ENCODE measurements around the gene C5orf63. TPM values are rescaled to one million over a fixed set of nuclear protein-coding genes. Genes with fewer than 3 reads are reported as not detected.

C5orf63 gene
- total RNA-seq, 1 donor from 2014 or later = 5.6 TPM

- Mint-ChIP-seq H3K4me1 (peaks cover 8% of the 10 kb centered on the region), H3K27me3 (peaks cover 6% of the 10 kb centered on the region), H3K9me3 (no peaks in the 10 kb centered on the region), H3K4me3 (no peak overlapping the region), H3K36me3 (ENCODE audit: low read depth) (no peaks in the 10 kb centered on the region), H3K27ac (no peak overlapping the region)
- no peak for DNase-seq
- intact Hi-C loops (cut with micrococcal nuclease) = no loop called here
These were observed 13.3 kb upstream of the C5orf63 start for GRCh38 chr5:127086589-127086988.

GRCh38 chr5:127085796-127086195, 12.5 kb upstream of the C5orf63 start:
- Mint-ChIP-seq H3K36me3 (ENCODE audit: low read depth) (no peaks in the 10 kb centered on the region), H3K27me3 (peaks cover 9% of the 10 kb centered on the region), H3K27ac (no peak overlapping the region), H3K4me1 (peaks cover 8% of the 10 kb centered on the region), H3K4me3 (no peak overlapping the region), H3K9me3 (no peaks in the 10 kb centered on the region)
- intact Hi-C loops (cut with micrococcal nuclease) = no loop called here
- DNase-seq = no peak

- peaks cover 11% of the 10 kb centered on the region for H3K27me3 Mint-ChIP-seq
- H3K36me3 Mint-ChIP-seq (ENCODE audit: low read depth) = no peaks in the 10 kb centered on the region
- intact Hi-C loops (cut with micrococcal nuclease) = no loop called here
- no peaks in the 10 kb centered on the region for H3K9me3 Mint-ChIP-seq
- H3K4me3 Mint-ChIP-seq = no peak overlapping the region
- peaks cover 8% of the 10 kb centered on the region for H3K4me1 Mint-ChIP-seq
- no peak for DNase-seq
- no peak overlapping the region for H3K27ac Mint-ChIP-seq
These were observed 12.1 kb upstream of the C5orf63 start for GRCh38 chr5:127085371-127085770.

- Mint-ChIP-seq H3K27me3 (peaks cover 14% of the 10 kb centered on the region), H3K27ac (no peak overlapping the region), H3K4me3 (no peak overlapping the region), H3K9me3 (no peaks in the 10 kb centered on the region), H3K36me3 (ENCODE audit: low read depth) (no peaks in the 10 kb centered on the region), H3K4me1 (peaks cover 8% of the 10 kb centered on the region)
- intact Hi-C loops (cut with micrococcal nuclease) = no loop called here
- DNase-seq = peak; percentile 40
These were observed 11.4 kb upstream of the C5orf63 start for GRCh38 chr5:127084656-127085055.

- no peaks in the 10 kb centered on the region for H3K9me3 Mint-ChIP-seq
- intact Hi-C loops (cut with micrococcal nuclease) = no loop called here
- H3K27ac Mint-ChIP-seq = no peak overlapping the region
- peaks cover 3% of the 10 kb centered on the region for H3K4me1 Mint-ChIP-seq
- no peak overlapping the region for H3K4me3 Mint-ChIP-seq
- H3K36me3 Mint-ChIP-seq (ENCODE audit: low read depth) = no peaks in the 10 kb centered on the region
- DNase-seq = no peak
- H3K27me3 Mint-ChIP-seq = peaks cover 14% of the 10 kb centered on the region
These were observed 10.4 kb upstream of the C5orf63 start for GRCh38 chr5:127083711-127084110.

GRCh38 chr5:127079994-127080491, 6.7 kb upstream of the C5orf63 start:
- Mint-ChIP-seq H3K27ac (no peak overlapping the region), H3K4me3 (no peak overlapping the region), H3K36me3 (ENCODE audit: low read depth) (no peaks in the 10 kb centered on the region), H3K9me3 (no peaks in the 10 kb centered on the region), H3K4me1 (peaks cover 4% of the 10 kb centered on the region), H3K27me3 (peaks cover 11% of the 10 kb centered on the region)
- no peak for DNase-seq
- intact Hi-C loops (cut with micrococcal nuclease) = loop anchor here (10.0 kb wide), 2 partner anchors 225 to 435 kb away; partner anchors contain the start of gene PRRC1

- Mint-ChIP-seq H3K4me3 (no peak overlapping the region), H3K27me3 (peaks cover 11% of the 10 kb centered on the region), H3K9me3 (no peaks in the 10 kb centered on the region), H3K27ac (no peak overlapping the region), H3K36me3 (ENCODE audit: low read depth) (peaks cover 2% of the 10 kb centered on the region), H3K4me1 (peaks cover 14% of the 10 kb centered on the region)
- intact Hi-C loops (cut with micrococcal nuclease) = loop anchor here (10.0 kb wide), 2 partner anchors 223 to 437 kb away; partner anchors contain the start of gene PRRC1
- DNase-seq = no peak
These were observed 4.1 kb upstream of the C5orf63 start for GRCh38 chr5:127077366-127077765.

GRCh38 chr5:127076315-127077129, 3.2 kb upstream of the C5orf63 start:
- H3K27ac Mint-ChIP-seq = no peak overlapping the region
- intact Hi-C loops (cut with micrococcal nuclease) = loop anchor here (10.0 kb wide), 2 partner anchors 222 to 438 kb away; partner anchors contain the start of gene PRRC1
- H3K9me3 Mint-ChIP-seq = no peaks in the 10 kb centered on the region
- H3K36me3 Mint-ChIP-seq (ENCODE audit: low read depth) = peaks cover 2% of the 10 kb centered on the region
- H3K4me3 Mint-ChIP-seq = no peak overlapping the region
- peaks cover 8% of the 10 kb centered on the region for H3K27me3 Mint-ChIP-seq
- peaks cover 16% of the 10 kb centered on the region for H3K4me1 Mint-ChIP-seq
- no peak for DNase-seq

GRCh38 chr5:127074466-127074865, 1.2 kb upstream of the C5orf63 start:
- Mint-ChIP-seq H3K27ac (no peak overlapping the region), H3K9me3 (no peaks in the 10 kb centered on the region), H3K4me3 (no peak overlapping the region), H3K27me3 (no peaks in the 10 kb centered on the region), H3K4me1 (peaks cover 18% of the 10 kb centered on the region), H3K36me3 (ENCODE audit: low read depth) (peaks cover 8% of the 10 kb centered on the region)
- DNase-seq = no peak
- intact Hi-C loops (cut with micrococcal nuclease) = loop anchor here (10.0 kb wide), 2 partner anchors 220 to 440 kb away; partner anchors contain the start of gene PRRC1

GRCh38 chr5:127070243-127070642, 3.1 kb downstream of the C5orf63 start:
- Mint-ChIP-seq H3K4me3 (no peak overlapping the region), H3K36me3 (ENCODE audit: low read depth) (peaks cover 12% of the 10 kb centered on the region), H3K27me3 (no peaks in the 10 kb centered on the region), H3K9me3 (no peaks in the 10 kb centered on the region), H3K27ac (no peak overlapping the region), H3K4me1 (peaks cover 14% of the 10 kb centered on the region)
- no peak for DNase-seq
- intact Hi-C loops (cut with micrococcal nuclease) = loop anchor here (10.0 kb wide), 2 partner anchors 215 to 445 kb away; partner anchors contain the start of gene PRRC1

- peaks cover 14% of the 10 kb centered on the region for H3K4me1 Mint-ChIP-seq
- H3K36me3 Mint-ChIP-seq (ENCODE audit: low read depth) = peaks cover 12% of the 10 kb centered on the region
- H3K4me3 Mint-ChIP-seq = no peak overlapping the region
- intact Hi-C loops (cut with micrococcal nuclease) = no loop called here
- H3K27ac Mint-ChIP-seq = no peak overlapping the region
- no peaks in the 10 kb centered on the region for H3K27me3 Mint-ChIP-seq
- no peaks in the 10 kb centered on the region for H3K9me3 Mint-ChIP-seq
- DNase-seq = no peak
These were observed 4.6 kb downstream of the C5orf63 start for GRCh38 chr5:127068493-127069214.

- H3K36me3 Mint-ChIP-seq (ENCODE audit: low read depth) = peaks cover 11% of the 10 kb centered on the region
- no peak for DNase-seq
- H3K4me1 Mint-ChIP-seq = peaks cover 5% of the 10 kb centered on the region
- H3K9me3 Mint-ChIP-seq = no peaks in the 10 kb centered on the region
- intact Hi-C loops (cut with micrococcal nuclease) = no loop called here
- H3K27ac Mint-ChIP-seq = no peak overlapping the region
- no peaks in the 10 kb centered on the region for H3K27me3 Mint-ChIP-seq
- no peak overlapping the region for H3K4me3 Mint-ChIP-seq
These were observed 6.6 kb downstream of the C5orf63 start for GRCh38 chr5:127066721-127067120.

- intact Hi-C loops (cut with micrococcal nuclease) = no loop called here
- Mint-ChIP-seq H3K27ac (no peak overlapping the region), H3K4me1 (peaks cover 10% of the 10 kb centered on the region), H3K4me3 (no peak overlapping the region), H3K9me3 (no peaks in the 10 kb centered on the region), H3K27me3 (no peaks in the 10 kb centered on the region), H3K36me3 (ENCODE audit: low read depth) (peaks cover 3% of the 10 kb centered on the region)
- no peak for DNase-seq
These were observed 9.0 kb downstream of the C5orf63 start for GRCh38 chr5:127064253-127064840.
